Epithelial cell of proximal tubule (primary cell): ENCODE measurements around the gene CHAD. TPM values are rescaled to one million over a fixed set of nuclear protein-coding genes. Genes with fewer than 3 reads are reported as not detected.
A peak's percentile ranks its signal among the peaks of the same experiment; 100 is the strongest.
"Not testable (repeated sequence)": the region's sequence is repeated elsewhere in the genome, so short reads cannot be mapped to it uniquely, and the experiment has no call there.

Source experiments
- DNase-seq: peaks from one replicate; pipeline ENCODE4 v3.0.0-alpha.2; 2011; ENCODE audit warnings: low read depth
- H3K4me3 ChIP-seq: 2 replicates; pipeline ENCODE4 v1.5.1; 2011; ENCODE audit warnings: low read depth, mild to moderate bottlenecking, low read length
- total RNA-seq: library from RNA; depleted of rRNA; stranded (reverse); fragments of >200 nt; gene quantifications from 2 replicates; pipeline ENCODE4 v1.2.3, GENCODE V29; 2015
- TF ChIP-seq, protein P1 (sequence below): conservative IDR thresholded peaks from 2 replicates; pipeline ENCODE4 v1.5.1; 2012; ENCODE audit warnings: low read depth, mild to moderate bottlenecking, low read length

Gene CHAD
- total RNA-seq, 1 donor from 2014 or later: not detected

DNA sequence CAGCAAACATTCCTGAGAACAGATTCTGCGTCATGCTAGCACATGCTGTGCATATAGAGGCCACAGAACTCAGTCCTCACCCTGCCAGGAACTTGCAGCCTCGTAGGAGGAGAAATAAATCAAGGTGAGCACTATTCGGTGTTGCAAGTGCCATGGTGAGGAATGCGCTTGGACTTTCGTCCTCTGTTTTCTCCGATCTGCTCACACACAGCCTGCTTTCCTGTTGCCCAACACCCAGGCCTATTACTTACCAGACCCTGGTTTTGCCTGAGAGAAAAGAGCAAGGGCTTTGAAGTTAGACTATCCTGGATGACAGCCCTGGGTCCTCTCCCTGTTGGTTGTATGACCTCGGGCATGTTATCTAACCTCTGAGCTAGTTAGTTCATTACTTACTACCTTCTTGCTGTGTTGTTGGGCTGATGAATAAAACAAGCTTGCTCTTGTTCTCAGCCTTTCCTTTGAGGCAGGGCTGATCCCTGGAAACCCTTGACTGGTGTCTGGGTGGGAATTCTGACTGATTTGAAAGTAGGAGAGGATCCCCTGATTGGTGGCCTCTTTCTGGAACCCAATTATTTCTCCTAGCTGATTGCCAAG is 39.8 kb downstream of the CHAD start:
- no peak for DNase-seq
- no peak overlapping the region for H3K4me3 ChIP-seq
- TF ChIP-seq, protein P1, sequence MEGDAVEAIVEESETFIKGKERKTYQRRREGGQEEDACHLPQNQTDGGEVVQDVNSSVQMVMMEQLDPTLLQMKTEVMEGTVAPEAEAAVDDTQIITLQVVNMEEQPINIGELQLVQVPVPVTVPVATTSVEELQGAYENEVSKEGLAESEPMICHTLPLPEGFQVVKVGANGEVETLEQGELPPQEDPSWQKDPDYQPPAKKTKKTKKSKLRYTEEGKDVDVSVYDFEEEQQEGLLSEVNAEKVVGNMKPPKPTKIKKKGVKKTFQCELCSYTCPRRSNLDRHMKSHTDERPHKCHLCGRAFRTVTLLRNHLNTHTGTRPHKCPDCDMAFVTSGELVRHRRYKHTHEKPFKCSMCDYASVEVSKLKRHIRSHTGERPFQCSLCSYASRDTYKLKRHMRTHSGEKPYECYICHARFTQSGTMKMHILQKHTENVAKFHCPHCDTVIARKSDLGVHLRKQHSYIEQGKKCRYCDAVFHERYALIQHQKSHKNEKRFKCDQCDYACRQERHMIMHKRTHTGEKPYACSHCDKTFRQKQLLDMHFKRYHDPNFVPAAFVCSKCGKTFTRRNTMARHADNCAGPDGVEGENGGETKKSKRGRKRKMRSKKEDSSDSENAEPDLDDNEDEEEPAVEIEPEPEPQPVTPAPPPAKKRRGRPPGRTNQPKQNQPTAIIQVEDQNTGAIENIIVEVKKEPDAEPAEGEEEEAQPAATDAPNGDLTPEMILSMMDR: no peak

DNA sequence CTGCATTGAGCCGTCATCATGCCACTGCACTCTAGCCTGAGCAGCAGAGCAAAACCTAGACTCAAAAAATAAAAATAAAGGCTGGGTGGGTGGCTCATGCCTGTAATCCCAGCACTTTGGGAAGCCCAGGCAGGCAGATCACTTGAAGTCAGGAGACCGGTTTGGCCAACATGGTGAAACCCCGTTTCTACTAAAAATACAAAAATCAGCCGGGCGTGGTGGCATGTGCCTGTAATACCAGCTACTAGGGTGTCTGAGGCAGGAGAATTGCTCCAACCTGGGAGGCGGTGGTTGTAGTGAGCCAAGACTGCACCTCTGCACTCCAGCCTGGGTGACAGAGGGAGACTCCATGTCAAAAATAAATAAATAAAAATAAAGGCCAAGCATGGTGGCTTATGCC is 40.6 kb downstream of the CHAD start:
- not testable (repeated sequence) for DNase-seq, H3K4me3 ChIP-seq

DNA sequence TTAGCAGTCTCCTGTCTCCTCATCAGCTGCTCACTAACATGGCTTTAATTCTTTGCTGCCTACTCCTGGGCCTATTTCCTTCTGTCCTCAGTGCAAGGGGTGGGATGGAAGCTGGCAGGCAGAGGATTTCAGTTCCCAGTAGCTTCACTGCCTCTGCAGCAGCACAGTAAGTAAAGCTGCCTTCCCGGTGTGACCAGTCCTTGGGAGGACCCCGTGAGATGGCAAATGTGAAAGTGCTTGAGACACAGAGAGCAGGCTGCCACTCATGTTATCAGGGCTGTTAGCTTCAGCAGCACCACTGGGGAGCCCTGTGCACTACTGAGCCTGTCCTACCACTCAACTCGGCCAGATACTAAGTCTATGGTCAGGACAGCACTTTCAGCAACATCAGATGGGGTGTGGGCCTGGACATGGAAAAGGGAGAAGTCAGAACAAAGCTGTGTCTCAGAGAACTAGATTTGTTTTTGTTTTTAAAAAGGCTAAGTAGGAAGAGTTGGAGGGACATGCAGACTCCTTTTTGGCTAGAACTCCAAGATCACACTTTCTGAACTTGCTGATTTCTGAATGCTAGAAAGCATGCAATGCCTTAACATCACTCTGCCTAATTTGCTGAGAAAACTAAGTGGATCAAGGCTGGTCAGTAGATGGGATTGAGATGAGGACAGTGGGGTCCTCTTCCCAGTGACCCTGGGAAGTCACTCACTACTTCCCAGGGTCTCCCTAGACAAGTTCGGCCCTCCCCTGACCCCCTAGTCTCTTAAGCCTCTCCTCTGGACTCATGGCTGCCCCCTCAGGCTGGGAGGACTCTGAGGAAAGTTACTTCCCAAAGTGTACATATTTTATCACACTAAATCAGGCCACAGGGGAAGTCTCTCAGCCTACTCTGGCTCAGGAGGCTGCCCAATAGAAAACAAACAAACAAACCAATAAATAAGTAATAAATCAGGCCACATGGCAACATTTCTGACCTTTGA is 41.6 kb downstream of the CHAD start:
- DNase-seq: no peak
- TF ChIP-seq, protein P1: peak; percentile 55
- peak overlapping the region; percentile 75 for H3K4me3 ChIP-seq

DNA sequence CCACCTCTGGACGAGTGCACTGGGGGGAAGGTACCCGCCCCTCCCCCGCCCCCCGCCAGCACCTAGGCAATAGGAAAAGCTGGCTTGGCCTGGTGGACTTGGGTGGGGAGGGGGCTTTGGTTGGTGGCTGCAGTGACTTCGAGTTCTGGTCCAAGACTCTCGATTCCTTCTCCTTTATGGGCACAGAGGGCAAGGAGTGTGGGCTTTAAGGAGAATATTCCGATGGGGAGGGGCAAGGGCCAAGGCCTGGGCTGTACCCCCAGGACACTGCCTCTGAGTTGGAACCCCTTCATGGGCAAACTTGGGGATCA is 42.3 kb downstream of the CHAD start:
- H3K4me3 ChIP-seq: peak overlapping the region; percentile 75
- TF ChIP-seq, protein P1: no peak
- no peak for DNase-seq

DNA sequence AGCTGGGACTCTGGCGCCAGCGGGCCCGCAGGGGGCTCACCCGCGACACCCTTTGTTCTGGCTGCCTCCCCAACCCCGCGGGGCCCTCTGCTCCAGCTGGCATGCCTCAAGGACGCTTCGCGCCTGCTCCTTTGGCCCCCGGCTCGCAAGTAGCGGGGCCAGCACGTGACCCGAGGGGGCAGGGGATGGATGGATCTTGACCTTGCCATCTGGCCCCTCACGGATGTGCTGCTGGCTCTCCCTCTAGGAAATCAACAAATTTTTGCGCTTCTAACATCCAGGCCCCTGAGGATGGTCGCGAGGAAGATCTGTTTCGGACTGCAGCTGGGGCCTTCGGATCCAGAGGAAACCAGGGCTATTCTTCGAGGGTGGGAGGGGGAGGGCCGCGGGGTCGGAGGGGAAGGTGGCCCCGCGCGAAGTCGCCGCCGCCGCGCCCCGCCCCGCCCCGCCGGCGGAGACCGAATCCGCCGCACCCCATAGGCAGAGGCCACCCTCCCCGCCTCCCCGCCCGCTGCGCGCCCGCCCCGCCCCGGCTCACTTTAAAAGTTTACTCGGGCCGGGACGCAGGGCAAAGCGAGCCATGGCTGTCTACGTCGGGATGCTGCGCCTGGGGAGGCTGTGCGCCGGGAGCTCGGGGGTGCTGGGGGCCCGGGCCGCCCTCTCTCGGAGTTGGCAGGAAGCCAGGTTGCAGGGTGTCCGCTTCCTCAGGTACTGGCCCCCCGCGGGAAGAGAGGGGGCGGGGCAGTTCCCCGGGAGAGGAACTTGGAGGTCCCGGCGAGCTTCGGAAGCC is 42.8 kb downstream of the CHAD start, which contains the start of gene ACSF2:
ACSF2 (plus strand) TSS at position 537 of the 790 bp plus-strand sequence; CDS start at position 581, 44 bp downstream.
- H3K4me3 ChIP-seq: peak within 1 kb of the TSS; percentile 75
- TF ChIP-seq, protein P1: no peak
- DNase-seq: no peak

DNA sequence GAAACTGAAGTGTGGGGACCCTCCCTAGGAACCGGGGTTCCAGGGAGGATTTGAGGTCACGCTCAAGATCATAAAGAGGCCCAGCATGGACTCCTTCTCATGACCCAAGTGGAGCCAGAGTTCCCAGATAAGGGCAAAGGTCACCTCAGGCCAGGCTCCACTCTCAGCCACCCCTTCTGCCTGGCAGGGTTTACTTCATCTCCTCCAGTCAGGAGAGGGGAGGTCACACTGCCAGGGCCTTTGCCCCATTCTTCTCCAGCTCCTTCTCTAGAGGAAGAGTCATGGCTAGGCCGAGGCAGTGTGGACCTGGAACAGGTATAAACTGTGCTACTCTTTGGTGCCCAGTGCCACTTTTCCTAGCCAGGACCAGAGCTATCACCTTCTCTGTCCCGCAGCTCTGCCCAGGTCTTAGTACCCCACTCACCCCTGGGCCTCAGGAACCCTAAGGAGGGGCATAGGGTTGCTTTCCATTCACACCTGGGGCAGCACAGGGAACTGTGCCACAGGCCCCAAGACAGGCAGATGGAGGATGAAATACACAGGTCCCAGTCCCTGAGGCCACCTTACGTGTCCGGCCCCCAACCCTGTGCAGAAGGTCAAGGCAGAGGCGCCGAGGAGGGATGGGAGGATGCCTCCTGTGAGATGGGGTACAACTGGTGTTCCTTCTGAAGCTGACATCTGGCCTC is 43.5 kb downstream of the CHAD start:
- H3K4me3 ChIP-seq: peak overlapping the region; percentile 75

More for the DNA sequence above, 43.5 kb downstream of the CHAD start:
- TF ChIP-seq, protein P1: no peak
- DNase-seq: no peak
